ENCODE measurements around the gene MRPL27. TPM values are rescaled to one million over a fixed set of nuclear protein-coding genes. Genes with fewer than 3 reads are reported as not detected.

Gene MRPL27
- total RNA-seq, 1 donor from 2014 or later: 52.2 TPM

DNA sequence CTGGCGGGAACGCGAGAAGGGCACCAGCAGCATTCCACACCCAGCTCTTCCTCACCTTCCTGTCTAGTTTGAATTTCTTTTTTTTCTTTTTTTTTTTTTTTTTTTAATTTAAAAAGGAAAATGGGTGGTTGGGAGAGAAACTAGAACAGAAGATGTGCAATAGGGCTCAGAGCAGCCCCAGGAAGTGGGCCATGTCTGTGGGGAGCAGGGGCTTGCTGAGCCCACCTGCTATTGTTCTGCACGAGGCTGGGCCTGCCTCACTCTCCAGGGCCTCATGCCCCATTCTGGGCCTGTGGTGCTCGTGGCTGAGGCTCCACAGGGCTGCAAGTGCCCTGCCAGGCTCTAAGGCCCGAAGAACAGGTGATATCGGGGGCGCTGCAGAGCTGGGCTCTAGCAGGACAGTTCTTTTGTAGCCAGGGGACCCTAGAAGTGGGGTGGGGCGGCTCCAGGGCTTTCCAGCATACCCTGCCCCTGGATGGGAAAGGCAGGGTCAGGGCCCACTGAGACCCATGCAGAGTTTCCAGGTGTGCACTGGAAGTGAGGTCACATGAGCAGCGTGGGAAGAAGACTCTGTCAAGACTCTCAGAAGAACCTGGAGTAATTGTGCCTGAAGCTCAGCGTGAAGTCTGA, 12.4 kb downstream of the MRPL27 start:
- no peak for DNase-seq (ENCODE audit: low read depth, low spot score)

DNA sequence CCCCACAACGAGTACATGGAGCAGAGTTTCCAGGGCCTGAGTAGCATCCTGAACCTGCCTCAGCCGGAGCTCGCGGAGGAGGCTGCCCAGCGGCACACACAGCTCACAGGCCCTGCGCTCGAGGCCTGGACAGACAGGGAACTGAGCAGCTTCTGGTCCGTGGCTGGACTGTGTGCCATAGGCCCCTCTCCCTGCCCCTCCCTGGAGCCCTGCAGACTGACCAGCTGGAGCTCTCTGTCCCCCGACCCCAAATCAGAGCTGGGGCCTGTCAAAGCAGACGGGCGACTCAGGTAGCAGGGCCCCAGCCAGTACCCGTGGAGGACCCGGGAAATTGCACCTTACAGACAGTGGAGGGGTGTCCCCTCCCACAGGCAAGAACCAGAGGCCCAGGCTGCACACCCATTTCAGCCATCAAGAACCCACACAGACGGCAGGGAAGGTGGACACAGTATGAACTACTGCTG, 13.0 kb downstream of the MRPL27 start:
- no peak for DNase-seq (ENCODE audit: low read depth, low spot score)

DNA sequence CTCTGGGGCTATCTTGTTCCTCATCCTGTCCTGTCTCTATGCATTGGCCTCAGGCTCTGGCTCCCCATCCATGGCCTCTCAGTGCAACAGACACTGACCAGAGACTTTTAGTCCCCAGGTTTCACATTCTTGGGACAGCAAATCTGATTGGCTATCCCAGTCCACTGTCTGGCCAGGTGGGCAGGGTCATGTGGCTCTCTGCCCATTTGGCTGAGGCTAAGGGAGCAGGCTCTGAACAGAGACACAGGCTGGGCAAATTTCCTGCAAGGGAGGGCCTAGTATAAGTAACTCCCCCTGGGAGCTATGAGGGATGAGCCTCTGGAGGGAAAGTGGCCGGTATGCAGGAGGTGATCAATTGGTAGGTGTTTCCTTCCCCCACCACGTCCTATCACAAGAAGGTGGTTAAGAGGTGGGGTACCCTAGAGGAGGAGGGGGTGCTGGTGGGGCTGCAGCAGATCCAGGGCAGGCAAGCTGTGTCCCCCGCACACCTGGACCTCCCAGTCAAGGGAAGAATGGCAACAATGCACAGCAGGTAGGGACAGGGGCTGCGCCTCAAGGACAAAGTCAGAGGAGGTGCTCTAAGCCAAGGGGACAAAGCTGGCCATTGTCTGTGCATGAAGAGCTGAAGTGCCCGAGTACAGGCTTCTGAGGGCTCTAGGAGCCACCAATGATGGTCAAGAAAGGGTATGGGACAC, 13.8 kb downstream of the MRPL27 start:
- no peak for DNase-seq (ENCODE audit: low read depth, low spot score)

DNA sequence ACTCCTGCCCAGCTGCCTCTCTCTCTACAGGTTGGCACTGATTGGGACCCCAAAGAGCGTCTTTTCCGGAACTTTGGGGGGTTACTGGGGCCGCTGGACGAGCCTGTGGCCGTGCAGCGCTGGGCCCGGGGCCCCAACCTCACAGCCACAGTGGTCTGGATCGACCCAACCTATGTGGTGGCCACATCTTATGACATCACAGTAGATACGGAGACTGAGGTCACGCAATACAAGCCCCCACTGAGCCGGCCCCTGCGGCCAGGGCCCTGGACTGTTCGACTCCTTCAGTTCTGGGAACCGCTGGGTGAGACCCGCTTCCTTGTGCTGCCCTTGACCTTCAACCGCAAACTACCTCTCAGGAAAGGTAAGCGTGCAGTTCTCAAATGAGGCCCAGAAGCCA, 14.8 kb downstream of the MRPL27 start:
- DNase-seq (ENCODE audit: low read depth, low spot score): no peak

DNA sequence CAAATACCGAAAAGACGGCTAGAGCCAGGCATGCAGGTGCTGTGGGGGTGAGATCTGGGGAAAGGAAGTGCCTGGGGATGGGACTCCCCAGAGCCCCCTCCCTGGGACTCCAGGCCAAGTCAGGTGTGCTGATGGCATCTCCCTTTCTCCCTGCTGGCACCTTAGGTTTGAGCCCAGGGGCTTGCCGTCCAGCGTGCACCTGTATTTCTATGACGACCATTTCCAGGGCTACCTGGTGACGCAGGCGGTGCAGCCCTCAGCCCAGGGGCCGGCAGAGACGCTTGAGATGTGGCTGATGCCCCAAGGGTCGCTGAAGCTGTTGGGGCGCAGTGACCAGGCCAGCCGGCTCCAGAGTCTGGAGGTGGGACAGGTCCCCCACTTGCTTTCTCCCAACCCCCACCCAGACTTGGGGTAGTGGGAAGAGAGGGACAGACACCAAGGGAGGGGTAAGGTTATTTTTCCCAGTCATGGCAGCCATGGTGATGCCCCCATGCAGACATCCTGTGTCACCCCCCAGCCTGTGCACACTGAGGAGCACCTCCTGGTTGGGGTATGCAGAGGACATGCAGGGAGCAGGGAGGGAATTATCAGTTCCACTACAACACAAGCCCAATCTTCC, 16.0 kb downstream of the MRPL27 start:
- no peak for DNase-seq (ENCODE audit: low read depth, low spot score)

DNA sequence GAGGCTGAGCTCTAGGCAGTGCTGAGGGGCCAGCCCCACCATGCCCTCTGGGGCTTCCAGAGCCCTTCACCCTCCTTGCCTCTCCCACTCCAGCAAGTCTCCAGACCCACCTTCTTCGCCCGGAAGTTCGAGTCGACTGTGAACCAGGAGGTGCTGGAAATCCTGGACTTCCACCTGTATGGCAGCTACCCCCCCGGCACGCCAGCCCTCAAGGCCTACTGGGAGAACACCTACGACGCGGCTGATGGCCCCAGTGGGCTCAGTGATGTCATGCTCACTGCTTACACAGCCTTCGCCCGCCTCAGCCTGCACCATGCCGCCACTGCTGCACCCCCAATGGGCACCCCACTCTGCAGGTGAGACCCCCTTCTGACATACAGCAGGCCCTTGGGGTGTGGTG, 16.6 kb downstream of the MRPL27 start:
- no peak for DNase-seq (ENCODE audit: low read depth, low spot score)

DNA sequence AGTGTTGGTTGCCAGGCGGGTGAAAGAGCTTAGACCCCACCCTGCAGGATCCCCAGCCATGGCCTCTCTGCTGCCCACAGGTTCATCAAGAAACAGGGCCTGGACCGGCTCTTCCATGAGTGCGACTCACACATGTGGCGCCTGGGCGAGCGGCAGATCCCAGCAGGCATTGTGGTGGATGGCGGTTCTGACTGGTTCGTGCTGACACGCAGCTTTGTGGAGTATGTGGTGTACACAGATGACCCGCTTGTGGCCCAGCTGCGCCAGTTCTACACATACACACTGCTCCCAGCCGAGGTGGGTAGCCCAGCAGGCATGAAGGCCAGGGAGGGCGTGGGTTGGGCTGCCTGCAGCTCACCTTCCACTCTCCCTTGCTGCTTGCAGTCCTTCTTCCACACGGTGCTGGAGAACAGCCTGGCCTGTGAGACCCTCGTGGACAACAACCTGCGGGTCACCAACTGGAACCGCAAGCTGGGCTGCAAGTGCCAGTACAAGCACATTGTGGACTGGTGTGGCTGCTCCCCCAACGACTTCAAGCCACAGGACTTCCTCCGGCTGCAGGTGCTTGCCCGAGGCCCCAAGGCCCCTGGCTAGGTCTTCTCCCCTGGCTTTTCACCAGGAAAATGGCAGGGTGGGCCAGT, 17.2 kb downstream of the MRPL27 start:
- no peak for DNase-seq (ENCODE audit: low read depth, low spot score)

DNA sequence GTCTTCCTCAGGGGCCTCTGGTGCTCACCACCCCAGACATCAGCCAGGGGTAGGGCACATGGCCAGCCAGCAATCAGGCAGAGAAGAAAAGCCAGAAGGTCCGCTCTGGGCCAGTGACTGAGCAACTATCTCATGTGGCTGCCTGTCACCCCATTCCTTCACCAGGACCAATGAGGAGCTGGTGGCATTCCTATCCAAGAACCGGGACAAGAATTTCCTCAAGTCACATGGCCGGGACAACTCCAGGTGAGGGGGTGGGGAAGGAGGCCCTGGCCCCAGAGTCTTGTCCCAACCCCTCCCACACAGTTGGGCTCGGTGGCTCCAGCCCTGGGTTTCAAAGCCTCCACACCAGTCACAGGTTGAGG, 17.7 kb downstream of the MRPL27 start:
- DNase-seq (ENCODE audit: low read depth, low spot score): no peak

DNA sequence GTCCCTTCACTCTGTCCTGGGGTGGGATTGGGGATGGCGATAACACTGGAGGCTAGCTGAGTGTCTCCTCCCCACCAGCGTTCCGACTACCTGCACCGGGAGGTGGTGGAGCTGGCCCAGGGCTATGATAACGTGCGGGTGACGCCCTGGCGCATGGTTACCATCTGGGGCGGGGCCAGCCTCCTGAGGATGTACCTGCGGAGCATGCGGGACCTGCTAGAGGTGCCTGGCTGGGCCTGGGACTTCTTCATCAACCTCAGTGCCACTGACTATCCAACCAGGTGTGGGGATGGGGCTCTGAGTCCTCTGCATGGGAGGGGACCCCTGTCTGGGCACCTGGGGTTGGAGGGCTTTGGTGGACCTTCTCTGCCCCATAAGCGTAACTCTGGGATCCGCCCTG, 18.2 kb downstream of the MRPL27 start:
- DNase-seq (ENCODE audit: low read depth, low spot score): no peak

DNA sequence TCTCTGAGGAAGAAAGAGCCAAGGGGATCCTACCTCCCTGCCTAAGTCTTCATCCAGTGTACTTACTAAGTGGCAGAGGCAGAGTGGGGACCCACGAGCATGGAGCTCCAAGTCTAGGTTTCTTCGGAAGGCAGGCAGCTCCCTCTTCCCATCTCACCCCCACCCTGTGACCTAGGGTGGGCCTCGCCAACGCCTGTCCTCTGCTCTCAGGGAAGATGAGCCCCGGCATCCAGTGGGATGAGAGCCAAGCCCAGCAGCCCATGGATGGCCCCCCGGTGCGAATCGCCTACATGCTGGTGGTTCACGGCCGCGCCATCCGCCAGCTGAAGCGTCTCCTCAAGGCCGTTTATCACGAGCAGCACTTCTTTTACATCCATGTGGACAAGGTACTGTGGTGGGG, 18.8 kb downstream of the MRPL27 start:
- no peak for DNase-seq (ENCODE audit: low read depth, low spot score)

DNA sequence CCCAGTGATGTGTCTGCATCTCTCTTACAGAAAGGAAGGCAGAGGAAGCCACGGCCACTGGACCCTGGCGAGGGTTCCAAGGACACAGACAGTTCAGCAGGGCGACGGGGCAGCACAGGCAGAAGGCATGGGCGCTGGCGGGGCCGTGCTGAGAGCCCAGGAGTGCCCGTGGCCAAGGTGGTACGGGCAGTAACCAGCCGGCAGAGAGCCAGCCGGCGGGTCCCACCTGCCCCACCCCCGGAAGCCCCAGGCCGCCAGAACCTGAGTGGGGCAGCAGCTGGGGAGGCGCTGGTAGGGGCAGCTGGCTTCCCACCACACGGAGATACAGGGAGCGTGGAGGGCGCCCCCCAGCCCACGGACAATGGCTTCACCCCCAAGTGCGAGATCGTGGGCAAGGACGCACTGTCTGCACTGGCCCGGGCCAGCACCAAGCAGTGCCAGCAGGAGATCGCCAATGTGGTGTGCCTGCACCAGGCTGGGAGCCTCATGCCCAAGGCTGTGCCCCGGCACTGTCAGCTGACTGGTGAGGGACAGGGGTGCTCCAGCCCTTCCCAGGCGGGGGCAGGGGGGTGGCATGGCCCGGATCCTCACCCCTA, 19.3 kb downstream of the MRPL27 start:
- no peak for DNase-seq (ENCODE audit: low read depth, low spot score)

DNA sequence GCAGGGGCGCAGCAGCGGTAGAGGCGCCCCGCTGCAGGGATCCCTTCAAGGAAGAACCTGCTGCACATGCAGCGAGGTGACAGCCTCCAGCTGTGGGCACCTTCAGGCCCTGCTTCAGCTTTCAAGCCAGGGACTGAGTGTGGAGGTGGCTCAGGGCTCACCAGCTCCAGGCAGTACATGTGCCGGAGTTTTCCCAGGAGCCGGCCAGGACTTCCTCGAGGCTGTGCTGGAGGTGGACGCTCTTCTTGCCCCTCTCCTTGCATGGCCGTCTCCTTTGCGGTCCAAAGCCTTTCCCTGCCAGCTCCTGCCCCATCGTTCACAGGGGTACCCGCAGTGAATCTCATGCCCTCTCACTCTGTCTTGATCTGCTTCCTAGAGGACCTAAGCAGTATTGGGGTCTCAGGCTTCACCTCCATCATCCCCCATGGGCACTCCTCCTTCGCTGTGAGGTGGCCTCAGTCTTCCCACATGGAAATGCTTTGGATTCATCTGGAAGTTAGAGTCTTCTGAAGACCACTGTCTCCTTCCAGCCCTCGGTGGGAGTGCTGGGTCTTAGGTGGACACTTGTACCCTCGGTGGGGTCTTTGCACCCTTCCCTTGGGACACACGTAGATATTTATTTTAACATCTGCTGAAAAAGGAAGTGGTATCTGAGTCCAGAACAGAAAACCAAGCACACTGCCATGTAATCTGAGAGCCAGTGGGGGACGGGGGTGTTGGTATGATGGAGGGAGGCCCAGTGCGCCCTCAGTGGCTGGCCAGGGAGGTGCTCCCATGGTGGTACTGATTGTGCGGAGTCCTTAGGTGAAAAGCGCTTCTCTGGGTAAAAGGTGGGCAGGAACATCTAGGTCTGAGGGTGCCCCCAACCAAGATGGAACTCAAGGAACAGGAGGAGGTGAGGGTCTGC, 20.0 kb downstream of the MRPL27 start:
- DNase-seq (ENCODE audit: low read depth, low spot score): no peak

DNA sequence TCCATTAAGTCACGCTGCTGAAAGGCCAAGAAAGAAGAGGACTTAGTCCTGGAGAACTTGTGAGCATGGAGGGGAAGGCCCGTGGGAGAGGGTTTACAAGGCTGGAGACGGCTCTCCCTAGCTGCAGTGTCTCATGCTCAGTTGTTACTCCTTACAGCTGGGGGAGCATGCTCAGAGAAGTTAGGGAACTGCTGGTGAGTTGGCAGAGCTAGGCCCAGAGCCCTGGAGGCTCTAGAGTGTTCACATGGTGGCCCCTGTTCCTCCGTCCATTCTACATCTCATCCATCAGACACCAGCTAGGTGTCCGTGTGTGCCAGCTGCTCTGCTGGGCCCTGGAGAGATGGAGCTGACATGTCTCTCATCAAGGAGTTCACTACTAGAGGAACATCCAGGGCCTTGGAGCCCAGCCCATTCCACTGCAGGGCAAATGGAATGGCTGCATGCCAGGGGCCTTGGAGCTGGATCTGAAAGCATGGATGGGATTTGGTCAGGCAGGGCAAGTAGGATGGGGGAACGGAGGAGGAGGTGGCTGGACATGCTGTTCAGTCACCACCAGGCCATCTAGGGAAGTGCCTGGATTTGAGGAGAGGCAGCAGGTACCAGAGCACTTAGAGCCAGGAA, 20.8 kb downstream of the MRPL27 start:
- no peak for DNase-seq (ENCODE audit: low read depth, low spot score)

DNA sequence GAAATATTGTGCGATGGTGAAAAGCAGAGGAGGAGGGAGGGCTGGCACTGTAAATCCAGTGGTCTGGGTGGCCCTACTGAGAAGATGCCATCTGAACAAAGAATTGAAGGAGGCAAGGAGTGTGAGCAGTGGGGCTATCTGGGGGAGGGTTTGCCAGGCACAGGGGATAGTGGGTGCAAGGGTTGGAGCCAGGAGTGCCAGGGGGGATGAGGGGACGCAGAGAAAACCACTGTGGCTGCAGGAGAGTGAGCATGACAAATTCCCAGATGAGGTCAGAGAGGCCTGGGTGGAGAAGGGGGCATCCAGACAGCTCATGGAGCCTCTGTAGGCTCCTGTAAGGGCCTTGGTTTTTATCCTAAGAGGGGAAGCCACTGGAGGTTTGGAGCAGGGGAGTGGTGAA, 22.3 kb downstream of the MRPL27 start:
- no peak for DNase-seq (ENCODE audit: low read depth, low spot score)

DNA sequence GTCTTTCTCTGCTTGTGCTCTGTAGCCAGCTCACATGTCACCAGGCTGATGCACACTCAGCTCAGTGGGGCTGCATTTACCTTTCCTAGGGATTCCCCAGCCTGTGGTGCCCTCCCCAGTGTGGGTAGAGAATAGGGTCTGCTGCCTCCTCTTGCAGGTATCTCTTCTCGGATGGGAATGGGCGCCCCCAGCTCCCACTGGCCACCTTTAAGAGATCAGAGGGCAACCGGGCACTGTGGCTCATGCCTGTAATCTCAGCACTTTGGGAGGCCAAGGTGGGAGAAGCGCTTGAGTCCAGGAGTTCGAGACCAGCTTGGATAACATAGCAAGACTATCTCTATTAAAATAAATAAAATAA, 23.8 kb downstream of the MRPL27 start:
- no peak for DNase-seq (ENCODE audit: low read depth, low spot score)

DNA sequence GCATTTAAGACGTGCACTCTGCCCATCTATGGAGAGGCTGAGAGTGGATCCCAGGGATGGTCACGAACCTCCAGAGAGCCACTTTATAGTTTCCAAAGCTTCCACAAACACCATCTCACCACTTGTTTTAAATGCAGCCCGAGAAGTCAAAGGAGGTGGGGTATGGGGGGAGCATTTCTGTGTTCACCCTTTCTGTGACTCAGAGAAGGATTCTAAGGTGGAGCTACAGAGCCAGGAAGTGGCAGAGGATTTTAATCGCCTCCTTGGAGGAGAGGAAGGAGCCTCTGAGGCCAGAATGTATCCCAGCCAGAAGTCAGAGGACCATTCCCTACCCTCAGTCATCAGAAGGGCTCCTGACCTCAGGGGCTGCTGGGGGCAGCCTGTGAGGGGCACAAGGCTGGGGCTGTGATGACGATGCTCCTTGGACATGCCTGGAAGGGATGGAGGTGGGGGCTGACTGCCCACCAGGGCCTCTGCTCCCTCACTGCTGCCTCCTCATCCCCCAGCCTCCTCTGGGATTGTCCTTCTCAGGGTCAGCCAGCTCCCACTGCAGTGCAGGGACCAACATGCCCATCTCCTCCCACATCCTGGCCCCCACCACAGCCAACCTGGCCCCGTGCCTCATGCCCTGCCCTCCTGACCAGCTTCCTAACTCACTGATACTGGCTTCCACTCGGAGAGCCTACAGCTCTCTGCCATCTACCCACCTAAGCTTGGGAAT, 24.3 kb downstream of the MRPL27 start:
- DNase-seq (ENCODE audit: low read depth, low spot score): no peak

DNA sequence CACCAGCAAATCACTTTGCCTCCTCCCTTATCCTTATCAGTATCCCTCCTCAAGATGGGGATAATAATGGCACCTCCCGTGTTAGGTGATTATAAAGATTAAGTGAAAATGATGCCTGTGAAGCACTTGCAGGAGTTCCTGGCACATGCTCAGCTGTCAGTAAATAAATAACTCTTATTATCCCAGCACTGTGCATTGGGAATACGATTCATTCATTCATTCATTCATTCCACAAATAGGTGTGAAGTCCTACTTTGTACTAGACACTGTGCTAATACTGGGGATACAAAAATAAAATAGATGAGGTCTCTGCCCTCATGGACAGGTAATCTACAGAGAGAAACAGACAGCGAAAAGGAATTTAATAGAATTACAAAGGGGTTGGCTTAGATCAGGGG, 25.1 kb downstream of the MRPL27 start:
- no peak for DNase-seq (ENCODE audit: low read depth, low spot score)

DNA sequence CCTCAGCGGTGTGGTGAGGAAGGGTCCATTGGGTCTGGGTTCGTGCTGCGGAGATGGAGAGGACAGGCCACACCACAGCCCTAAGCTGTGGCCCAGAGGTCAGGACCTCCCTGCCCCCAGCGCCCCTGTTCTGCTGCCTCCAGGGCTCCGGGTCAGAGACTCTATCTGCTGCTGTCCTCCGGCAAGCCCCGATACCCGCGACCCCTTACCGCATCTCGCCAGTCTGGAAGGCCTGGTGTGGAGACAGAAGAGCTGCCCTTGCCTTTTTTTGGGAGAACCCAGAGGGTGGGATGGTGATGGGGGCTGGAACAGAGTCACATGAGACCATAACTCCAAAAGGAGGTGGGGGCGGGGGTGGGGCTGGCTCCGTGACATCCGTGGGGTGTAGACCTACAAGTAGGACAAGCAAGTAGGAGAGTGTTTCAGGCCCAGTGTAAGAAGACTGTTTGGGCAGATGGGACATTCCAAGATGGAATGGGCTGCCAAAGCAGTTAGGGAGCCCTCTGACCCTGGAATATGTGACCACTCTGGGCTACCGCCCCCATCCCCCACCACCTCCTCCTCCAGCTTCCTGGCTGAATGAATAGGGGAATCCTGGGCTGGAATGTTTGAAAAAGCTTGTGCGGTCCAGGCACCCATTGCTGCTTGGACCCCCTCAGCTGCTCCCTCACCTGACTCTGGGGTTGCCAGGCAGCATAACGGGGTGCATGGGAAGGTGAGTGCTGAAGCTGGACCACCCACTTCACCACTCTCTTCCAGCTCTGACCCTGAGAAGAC, 25.7 kb downstream of the MRPL27 start:
- DNase-seq (ENCODE audit: low read depth, low spot score): no peak

Data from pulmonary artery endothelial cell (primary cell).